GM19043 (cell line): Measurements from ENCODE around the gene HTT-AS.

Source experiments
- ATAC-seq: cut with Tn5 transposase; IDR thresholded peaks from one replicate; pipeline ENCODE4 v1.9.1; 2021; ENCODE audit warnings: low read depth; ENCODE audit not compliant: unreplicated experiment

HTT-AS gene

DNA sequence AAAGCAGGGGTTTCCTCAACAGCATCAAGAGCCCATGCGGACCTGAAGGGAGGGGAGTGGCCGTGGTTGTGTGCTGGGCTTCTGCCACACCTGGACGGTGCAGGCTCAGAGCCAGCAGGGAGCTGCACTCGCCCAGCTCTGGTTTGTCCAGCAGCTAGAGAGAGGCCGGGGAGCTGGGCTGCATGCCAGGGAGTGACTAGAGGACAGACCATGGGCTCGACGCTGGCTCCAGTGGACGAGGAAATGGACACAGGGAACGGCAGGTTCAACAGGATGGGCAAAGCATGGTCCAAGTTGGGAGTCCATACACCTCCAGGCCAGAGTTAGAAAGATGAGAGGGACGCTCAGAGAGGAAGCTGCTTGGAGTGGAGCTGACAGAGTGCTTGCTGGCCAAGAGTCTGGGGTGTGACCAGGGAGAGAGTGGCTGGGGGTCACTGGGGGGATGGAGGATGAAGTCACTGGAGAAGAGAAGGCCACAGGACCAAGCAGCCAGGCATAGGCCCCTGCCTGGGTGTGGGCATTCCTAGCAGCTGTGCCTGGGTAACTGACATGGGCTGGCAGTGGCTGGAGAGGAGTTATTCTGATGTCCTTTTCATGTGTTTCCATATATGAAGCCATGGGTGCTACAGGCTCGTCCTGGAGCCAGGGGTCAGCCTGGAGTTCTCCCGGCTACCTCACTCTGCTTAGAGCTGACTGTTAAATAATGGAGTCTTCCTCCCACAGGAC is 42.8 kb downstream of the HTT-AS start:
- no peak for ATAC-seq

DNA sequence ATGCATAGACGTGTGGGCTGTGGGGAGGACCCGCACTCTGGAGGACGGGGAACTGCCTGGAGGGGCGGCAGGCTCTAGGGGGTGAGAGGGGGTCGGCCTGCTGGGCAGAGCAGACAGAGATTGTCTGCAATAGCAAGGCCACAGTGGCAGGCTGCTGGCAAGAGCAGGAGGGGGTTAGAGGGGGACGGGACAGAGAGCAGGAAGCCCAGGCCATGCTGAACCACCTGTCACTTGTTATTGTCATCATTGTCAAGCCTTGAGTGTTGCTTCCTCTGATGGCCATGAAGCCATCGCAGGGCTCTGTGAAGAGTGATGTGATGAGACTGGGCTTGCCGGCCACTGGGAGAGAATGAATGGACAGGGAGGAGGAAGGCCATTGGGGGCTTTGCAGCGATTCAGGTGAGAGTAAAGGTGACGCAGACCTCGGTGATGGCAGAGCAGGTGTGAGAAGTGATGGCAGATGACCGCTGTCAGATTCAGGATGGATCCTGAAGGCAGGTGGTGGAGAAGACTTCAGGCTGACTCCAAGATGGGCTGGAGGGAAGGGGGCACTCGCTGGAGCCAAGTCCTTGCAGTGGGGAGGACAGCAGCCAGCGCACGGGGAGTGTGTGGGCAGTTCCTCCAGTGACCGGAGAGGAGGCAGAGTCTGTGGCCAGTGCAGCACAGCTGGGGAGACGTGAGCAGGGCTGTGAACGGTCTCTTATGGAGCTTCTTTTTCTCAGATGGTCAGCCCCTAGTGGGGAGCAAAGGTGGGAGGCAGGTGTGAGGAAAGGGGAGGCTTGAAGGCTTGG is 43.6 kb downstream of the HTT-AS start:
- no peak for ATAC-seq

DNA sequence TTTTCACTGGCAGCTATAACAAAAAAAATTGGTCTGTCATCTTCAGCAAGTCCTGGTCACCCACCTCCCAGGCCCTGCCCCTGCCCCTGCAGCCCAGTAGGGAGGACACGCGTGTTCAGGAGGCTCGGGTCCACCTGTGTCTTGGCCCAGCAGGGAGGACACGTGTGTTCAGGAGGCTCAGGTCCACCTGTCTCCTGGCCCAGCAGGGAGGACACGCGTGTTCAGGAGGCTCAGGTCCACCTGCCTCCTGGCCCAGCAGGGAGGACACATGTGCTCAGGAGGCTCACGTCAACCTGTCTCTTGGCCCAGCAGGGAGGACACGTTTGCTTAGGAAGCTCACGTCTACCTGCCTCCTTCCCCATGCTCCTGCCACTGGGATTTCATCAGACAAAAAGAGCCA is 44.9 kb downstream of the HTT-AS start:
- no peak for ATAC-seq

DNA sequence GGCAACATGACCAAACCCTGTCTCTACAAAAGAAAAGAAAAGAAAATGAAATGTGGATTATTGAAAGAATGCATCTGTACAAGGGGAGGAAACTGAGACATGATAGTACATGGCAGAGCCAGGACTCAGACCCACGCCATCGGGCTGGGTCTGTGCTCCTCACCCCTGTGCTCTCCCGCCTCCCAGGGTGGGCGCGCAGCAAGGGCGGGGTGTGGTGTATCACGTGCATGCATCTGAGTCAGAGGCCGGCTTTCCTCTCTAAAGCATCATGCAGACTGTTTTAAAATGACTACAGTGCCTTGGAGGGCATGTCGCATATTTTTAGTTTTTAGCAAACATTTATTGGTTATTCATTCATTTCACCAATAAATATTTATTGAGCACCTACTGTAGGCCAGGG is 47.8 kb downstream of the HTT-AS start:
- ATAC-seq = no peak

DNA sequence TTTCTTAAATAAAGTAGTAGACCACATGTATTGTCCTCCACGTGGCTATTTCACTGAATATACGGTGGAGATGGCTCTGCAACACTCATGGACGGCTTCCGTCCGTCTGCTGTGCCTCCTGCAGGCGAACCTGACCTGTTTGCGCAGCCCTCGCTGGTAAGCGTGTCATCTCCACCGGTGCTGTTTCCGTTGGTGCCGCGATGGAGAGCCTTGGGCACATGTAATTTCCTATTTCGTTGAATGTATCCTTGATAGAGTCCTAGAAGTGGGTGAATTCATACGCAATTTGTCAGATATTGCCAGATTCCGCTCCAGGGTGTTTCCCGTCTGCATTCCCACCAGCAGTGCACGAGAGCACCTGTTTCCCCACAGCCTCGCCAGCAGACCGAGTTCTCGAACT is 48.5 kb downstream of the HTT-AS start:
- ATAC-seq = no peak

DNA sequence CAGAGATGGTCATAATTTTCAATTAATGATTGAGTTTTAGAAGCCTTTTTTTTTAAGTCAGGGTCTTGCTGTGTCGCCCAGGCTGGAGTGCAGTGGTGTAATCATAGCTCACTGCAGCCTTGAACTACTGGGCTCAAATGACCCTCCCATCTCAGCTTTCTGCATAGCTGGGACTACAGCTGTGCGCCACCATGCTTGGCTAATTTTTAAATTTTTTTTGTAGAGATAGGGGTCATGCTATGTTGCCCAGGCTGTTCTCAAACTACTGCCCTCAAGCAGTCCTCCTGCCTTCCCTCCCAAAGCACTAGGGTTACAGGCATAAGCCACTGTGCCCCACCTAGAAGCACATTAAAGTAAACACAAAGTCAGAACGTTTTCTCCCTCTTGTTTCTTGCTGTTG is 51.7 kb downstream of the HTT-AS start:
- ATAC-seq = no peak

DNA sequence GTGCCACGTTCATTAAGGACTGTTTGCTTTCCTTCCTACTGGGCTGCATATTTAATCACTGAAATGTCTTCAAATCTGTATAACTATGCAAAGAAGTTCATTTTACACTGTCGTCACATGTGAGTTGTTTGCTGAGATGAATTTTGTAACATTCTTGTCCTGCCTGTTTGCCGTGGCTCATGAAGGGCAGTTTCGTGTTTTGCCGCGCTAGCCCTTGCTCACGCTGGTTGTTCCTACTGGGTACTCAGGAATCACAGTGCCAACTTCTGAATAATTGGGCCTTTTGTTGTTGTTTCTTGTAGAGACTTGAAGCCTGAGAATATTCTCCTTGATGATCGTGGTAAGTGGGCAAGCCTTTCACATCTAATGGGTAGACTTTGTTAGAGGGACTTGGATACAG is 52.2 kb downstream of the HTT-AS start:
- ATAC-seq = no peak

DNA sequence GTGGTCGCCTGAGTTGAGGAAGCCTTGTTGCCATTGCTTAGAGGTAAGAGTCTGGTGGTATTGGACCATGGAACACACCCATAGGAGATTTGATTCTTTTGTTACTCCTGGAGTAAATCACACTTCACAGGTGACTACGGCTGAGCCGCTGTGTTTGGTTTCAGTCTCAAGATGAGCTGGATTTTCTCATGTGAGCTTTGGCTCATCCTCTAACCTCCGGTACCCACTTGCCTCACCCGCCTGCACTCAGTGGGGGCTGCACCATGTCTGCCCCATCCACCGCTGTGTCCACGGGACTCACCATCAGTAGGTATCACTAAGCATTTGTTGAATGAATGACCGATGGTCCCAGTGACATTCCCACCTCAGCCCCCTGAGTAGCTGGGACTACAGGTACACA is 52.7 kb downstream of the HTT-AS start:
- ATAC-seq = no peak

DNA sequence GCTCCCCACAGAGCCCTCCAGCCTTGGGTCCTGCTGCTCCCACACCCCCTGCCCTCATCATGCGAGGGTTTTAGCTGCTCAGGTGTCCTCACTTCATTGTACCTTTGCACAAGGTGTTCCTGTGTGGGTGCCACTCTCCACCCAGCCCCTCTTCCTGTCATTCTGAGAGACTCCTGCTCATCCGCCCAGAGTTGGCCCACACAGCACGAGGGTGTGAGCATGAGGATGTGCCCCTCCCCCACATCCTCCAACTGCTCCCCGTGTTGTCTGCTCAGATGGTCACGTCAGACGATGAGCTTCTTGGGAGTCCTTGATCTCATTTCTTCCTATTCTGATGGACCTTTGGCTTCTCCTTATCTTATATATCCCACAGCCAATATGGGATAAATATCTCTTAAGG is 53.2 kb downstream of the HTT-AS start:
- no peak for ATAC-seq

DNA sequence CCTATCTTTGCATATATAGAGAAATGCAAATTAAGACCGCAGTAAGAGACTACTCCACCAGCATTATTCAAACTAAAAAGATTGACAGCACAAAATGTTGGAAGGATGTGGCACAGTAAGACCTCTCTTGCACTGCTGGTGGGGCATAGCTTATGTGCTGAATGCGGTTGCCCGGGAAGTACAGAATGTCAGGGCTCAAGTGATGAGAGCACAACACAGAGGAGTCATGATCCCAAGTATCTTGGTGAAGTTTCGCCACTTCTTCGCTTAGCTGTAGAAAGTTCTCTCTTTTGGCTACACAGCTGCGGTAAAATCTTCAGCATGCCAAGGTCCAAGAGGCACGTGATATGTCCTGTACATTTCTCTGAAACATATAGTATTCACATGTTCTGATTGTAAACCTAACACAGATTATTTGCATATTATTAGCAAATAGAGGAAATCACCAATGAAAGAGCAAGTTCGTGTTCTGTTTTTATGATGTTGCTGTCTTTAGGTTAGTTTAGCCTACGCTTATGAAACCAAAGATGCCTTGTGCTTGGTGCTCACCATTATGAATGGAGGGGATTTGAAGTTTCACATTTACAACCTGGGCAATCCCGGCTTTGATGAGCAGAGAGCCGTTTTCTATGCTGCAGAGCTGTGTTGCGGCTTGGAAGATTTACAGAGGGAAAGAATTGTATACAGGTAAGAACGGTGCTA is 55.0 kb downstream of the HTT-AS start:
- ATAC-seq = no peak

DNA sequence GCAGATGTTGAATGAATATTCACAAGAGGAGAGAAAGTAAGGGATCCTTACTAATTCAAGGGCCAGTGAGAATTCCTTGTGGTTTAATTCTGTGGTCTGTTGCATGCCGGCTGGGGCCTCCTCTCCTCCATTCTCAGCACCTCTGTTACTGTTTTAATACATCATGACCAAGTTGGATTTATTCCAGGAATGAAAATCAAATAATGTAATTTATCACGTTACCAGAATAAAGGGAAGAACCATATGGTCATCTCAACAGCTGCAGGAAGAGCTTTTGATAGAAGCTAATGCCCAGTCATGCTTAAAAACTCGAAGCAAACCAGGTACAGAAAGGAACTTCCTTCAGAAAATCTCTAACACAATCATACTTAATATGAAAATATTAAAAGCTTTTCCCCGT is 56.8 kb downstream of the HTT-AS start:
- no peak for ATAC-seq

DNA sequence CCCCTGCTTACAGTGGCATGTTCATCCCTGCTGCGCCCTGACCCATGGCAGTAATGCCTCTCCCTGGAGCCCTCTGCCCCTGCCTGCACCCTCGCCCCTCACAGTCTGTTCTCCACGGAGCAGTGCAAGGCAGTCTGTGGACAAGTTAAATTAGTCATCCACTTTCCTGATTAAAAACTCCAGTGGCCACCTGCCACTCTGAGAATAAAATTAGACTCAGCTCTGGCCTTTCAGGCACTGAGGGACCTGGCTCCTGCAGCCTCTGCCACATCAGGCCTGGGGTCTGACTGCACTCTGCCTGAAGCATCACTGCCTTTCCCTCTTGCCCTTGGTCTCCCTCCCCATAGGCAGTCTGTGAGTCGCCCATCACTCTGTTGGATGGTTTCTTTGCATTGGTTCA is 57.4 kb downstream of the HTT-AS start:
- ATAC-seq = no peak

DNA sequence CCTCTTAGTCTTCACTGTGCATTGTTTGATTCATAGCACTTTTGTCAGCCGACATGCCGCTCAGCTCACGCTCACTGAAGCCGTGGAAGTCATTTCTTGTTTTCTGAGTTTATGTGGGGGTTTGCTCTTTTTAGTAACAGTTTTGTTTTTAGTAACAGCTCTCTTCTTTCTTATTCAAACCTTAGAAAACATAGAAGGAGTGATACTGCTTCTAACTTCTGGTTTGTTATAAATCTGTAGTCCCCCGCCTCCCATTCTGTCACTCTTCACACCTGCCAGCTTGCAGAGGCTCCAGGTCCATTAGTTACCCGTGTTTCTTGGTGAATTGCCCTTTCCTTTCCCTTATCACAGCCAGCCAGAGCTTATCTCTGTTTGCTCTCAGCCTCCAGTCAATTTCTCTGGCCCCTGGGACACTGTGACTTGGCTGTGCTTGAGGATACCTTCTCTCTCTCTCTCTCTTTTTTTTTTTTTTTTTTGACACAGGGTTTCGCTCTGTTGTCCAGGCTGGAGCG is 60.4 kb downstream of the HTT-AS start:
- ATAC-seq = no peak
